Measurements from ENCODE around the gene EIF2AK2. TPM values are rescaled to one million over a fixed set of nuclear protein-coding genes. Genes with fewer than 3 reads are reported as not detected.

Gene EIF2AK2
- total and polyA plus RNA-seq, 4 experiments from 2014 or later = 14.6 to 44.1 (median 30.2) TPM

Other genes with a start within 250 kb of the EIF2AK2 start
- 10 to 100 TPM; 29.0 to 33.4 TPM for gene STRN, start 190.4 kb downstream of the EIF2AK2 start, total RNA-seq
- 10 to 100 TPM in 1 of 2 donors, 1 to 10 TPM in 1; 6.7 to 10.2 TPM for gene STRN, start 190.4 kb downstream of the EIF2AK2 start, polyA plus RNA-seq
- gene HEATR5B, start 72.6 kb downstream of the EIF2AK2 start, total RNA-seq = 10 to 100 TPM; 52.6 to 55.2 TPM
- 10 to 100 TPM in 1 of 2 donors, 1 to 10 TPM in 1; 6.1 to 20.7 TPM for gene HEATR5B, start 72.6 kb downstream of the EIF2AK2 start, polyA plus RNA-seq
- gene GPATCH11, start 72.5 kb downstream of the EIF2AK2 start, total RNA-seq = 10 to 100 TPM; 17.3 to 18.9 TPM
- 1 to 10 TPM; 9.2 to 9.9 TPM for gene GPATCH11, start 72.5 kb downstream of the EIF2AK2 start, polyA plus RNA-seq
- gene SULT6B1, start 31.7 kb upstream of the EIF2AK2 start, total RNA-seq = not detected
- gene SULT6B1, start 31.7 kb upstream of the EIF2AK2 start, polyA plus RNA-seq = not detected
- 10 to 100 TPM; 39.6 to 41.0 TPM for gene CEBPZOS, start 39.5 kb upstream of the EIF2AK2 start, total RNA-seq
- 10 to 100 TPM; 41.3 to 44.8 TPM for gene CEBPZOS, start 39.5 kb upstream of the EIF2AK2 start, polyA plus RNA-seq
- 10 to 100 TPM; 68.5 to 70.9 TPM for gene CEBPZ, start 74.6 kb upstream of the EIF2AK2 start, total RNA-seq
- 10 to 100 TPM; 28.3 to 43.5 TPM for gene CEBPZ, start 74.6 kb upstream of the EIF2AK2 start, polyA plus RNA-seq
- gene NDUFAF7, start 74.7 kb upstream of the EIF2AK2 start, total RNA-seq = 10 to 100 TPM; 36.8 to 37.9 TPM
- gene NDUFAF7, start 74.7 kb upstream of the EIF2AK2 start, polyA plus RNA-seq = 10 to 100 TPM in 1 of 2 donors, 1 to 10 TPM in 1; 7.4 to 10.1 TPM
- 10 to 100 TPM; 34.6 to 37.7 TPM for gene PRKD3, start 167.9 kb upstream of the EIF2AK2 start, total RNA-seq
- 10 to 100 TPM; 20.4 to 22.5 TPM for gene PRKD3, start 167.9 kb upstream of the EIF2AK2 start, polyA plus RNA-seq
- 1 to 10 TPM; 1.2 to 1.4 TPM for gene QPCT, start 187.7 kb upstream of the EIF2AK2 start, total RNA-seq
- gene QPCT, start 187.7 kb upstream of the EIF2AK2 start, polyA plus RNA-seq = 1 to 10 TPM in 1 of 2 donors, under 1 TPM in 1; 0.23 to 1.3 TPM

Data from CD4-positive, alpha-beta memory T cell (primary cell).